ENCODE results near the gene AOAH. TPM values are rescaled to one million over a fixed set of nuclear protein-coding genes. Genes with fewer than 3 reads are reported as not detected.

The AOAH gene
- total RNA-seq, 1 experiment from 2014 or later: not detected

- TF ChIP-seq EZH2 (IDR thresholded peaks at IDR 0.05; ENCODE audit: borderline replicate concordance, low read depth, low read length, poor library complexity, severe bottlenecking) (no peak), CTCF (conservative IDR thresholded peaks at IDR 0.05; ENCODE audit: low read depth, low read length) (no peak)
- H3K27me3 ChIP-seq (replicated peaks; ENCODE audit: insufficient read depth, low read depth, low read length, poor library complexity): peaks cover 6% of the 10 kb centered on the region
- H3K4me1 ChIP-seq (ENCODE audit: insufficient read depth, low read length, poor library complexity, severe bottlenecking): no peaks in the 10 kb centered on the region
- no peak for DNase-seq (ENCODE audit: low spot score)
- ChIA-PET CTCF (no interaction called here), POLR2A (ENCODE audit: low non-redundant PET) (no interaction called here)
- H3K36me3 ChIP-seq (ENCODE audit: insufficient read depth, low read length, poor library complexity, severe bottlenecking): no peaks in the 10 kb centered on the region
- intact Hi-C loops (cut with micrococcal nuclease; ENCODE audit: unreplicated experiment): no loop called here
- H3K4me3 ChIP-seq (ENCODE audit: low read depth, low read length, poor library complexity, severe bottlenecking): no peak overlapping the region
- H3K9me3 ChIP-seq (ENCODE audit: low read depth, low read length, poor library complexity, severe bottlenecking): no peaks in the 10 kb centered on the region
- no TSS peak for BruUV-seq (replicated peaks)
- no peak overlapping the region for H3K27ac ChIP-seq (ENCODE audit: low read depth, low read length, poor library complexity, severe bottlenecking)
Observed at GRCh38 chr7:36521133-36521532, 203.2 kb downstream of the AOAH start.

DNA sequence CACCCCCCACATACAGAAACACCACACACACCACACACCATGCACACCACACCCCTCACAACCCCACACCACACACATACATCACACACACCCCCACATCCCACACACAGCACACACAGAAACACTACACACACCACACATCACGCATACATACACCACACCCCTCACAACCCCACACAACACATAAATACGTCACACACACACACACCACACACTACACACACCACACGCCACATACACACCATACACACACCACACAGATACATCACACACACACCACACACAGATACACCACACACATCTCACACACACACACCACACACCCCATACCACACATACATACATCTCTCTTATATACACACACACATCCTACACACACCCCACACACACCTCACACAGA is 208.4 kb downstream of the AOAH start:
- no TSS peak for BruUV-seq (replicated peaks)
- DNase-seq (ENCODE audit: low spot score): no peak
- intact Hi-C loops (cut with micrococcal nuclease; ENCODE audit: unreplicated experiment): no loop called here
- Histone ChIP-seq H3K9me3 (ENCODE audit: low read depth, low read length, poor library complexity, severe bottlenecking) (no peaks in the 10 kb centered on the region), H3K27ac (ENCODE audit: low read depth, low read length, poor library complexity, severe bottlenecking) (no peak overlapping the region), H3K36me3 (ENCODE audit: insufficient read depth, low read length, poor library complexity, severe bottlenecking) (no peaks in the 10 kb centered on the region), H3K27me3 (replicated peaks; ENCODE audit: insufficient read depth, low read depth, low read length, poor library complexity) (no peaks in the 10 kb centered on the region), H3K4me3 (ENCODE audit: low read depth, low read length, poor library complexity, severe bottlenecking) (no peak overlapping the region), H3K4me1 (ENCODE audit: insufficient read depth, low read length, poor library complexity, severe bottlenecking) (no peaks in the 10 kb centered on the region)
- ChIA-PET CTCF (no interaction called here), POLR2A (ENCODE audit: low non-redundant PET) (no interaction called here)
- TF ChIP-seq CTCF (conservative IDR thresholded peaks at IDR 0.05; ENCODE audit: low read depth, low read length) (no peak), EZH2 (IDR thresholded peaks at IDR 0.05; ENCODE audit: borderline replicate concordance, low read depth, low read length, poor library complexity, severe bottlenecking) (no peak)

GRCh38 chr7:36514289-36515243 is 209.7 kb downstream of the AOAH start:
- CTCF ChIA-PET: no interaction called here
- no TSS peak for BruUV-seq (replicated peaks)
- POLR2A ChIA-PET (ENCODE audit: low non-redundant PET): no interaction called here
- intact Hi-C loops (cut with micrococcal nuclease; ENCODE audit: unreplicated experiment): no loop called here
- H3K36me3 ChIP-seq (ENCODE audit: insufficient read depth, low read length, poor library complexity, severe bottlenecking): no peaks in the 10 kb centered on the region
- H3K27me3 ChIP-seq (replicated peaks; ENCODE audit: insufficient read depth, low read depth, low read length, poor library complexity): no peaks in the 10 kb centered on the region
- DNase-seq (ENCODE audit: low spot score): no peak
- no peaks in the 10 kb centered on the region for H3K4me1 ChIP-seq (ENCODE audit: insufficient read depth, low read length, poor library complexity, severe bottlenecking)
- H3K27ac ChIP-seq (ENCODE audit: low read depth, low read length, poor library complexity, severe bottlenecking): no peak overlapping the region
- H3K4me3 ChIP-seq (ENCODE audit: low read depth, low read length, poor library complexity, severe bottlenecking): no peak overlapping the region
- no peaks in the 10 kb centered on the region for H3K9me3 ChIP-seq (ENCODE audit: low read depth, low read length, poor library complexity, severe bottlenecking)
- TF ChIP-seq CTCF (conservative IDR thresholded peaks at IDR 0.05; ENCODE audit: low read depth, low read length): no peak
- no peak for TF ChIP-seq EZH2 (IDR thresholded peaks at IDR 0.05; ENCODE audit: borderline replicate concordance, low read depth, low read length, poor library complexity, severe bottlenecking)
